Measurements from ENCODE around the gene NEK1. TPM values are rescaled to one million over a fixed set of nuclear protein-coding genes. Genes with fewer than 3 reads are reported as not detected.

The NEK1 gene
- total and polyA plus RNA-seq, 8 donors = 13.2 to 30.9 (median 26.9) TPM

DNA sequence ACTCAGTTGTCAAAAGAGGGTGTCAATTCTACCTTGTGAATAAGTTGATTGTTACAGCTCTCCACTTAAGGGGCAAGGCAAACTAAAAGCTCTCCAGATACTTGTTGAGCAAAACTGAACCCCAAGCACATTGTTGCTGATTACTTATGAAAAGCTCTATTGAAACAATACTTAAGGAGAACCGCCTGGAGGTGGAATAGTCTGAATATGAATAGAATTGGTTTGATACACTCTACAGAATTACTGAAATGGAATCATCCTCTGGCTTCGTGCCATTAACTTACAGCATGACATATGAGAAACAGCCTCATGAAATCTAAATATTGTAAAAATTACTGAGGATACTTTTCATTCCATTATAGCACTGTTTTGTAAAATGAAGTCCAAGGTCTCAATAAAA lies 214.6 kb downstream of the NEK1 start:
- no peaks in the 10 kb centered on the region for H3K27me3 ChIP-seq
- H3K4me3 ChIP-seq = no peak overlapping the region
- no peaks in the 10 kb centered on the region for H3K36me3 ChIP-seq
- intact Hi-C loops (cut with DNase I) = no loop called here
- H3K4me1 ChIP-seq = peaks cover 0 to 7% of the 10 kb centered on the region in 2 donors
- no peaks in the 10 kb centered on the region for H3K9me3 ChIP-seq
- peak overlapping the region; percentile 22 to 34 for H3K27ac ChIP-seq
- DNase-seq (peak in 1 of 4 donors; percentile 11), ATAC-seq (peak; percentile 80)
- TF ChIP-seq, protein P1, sequence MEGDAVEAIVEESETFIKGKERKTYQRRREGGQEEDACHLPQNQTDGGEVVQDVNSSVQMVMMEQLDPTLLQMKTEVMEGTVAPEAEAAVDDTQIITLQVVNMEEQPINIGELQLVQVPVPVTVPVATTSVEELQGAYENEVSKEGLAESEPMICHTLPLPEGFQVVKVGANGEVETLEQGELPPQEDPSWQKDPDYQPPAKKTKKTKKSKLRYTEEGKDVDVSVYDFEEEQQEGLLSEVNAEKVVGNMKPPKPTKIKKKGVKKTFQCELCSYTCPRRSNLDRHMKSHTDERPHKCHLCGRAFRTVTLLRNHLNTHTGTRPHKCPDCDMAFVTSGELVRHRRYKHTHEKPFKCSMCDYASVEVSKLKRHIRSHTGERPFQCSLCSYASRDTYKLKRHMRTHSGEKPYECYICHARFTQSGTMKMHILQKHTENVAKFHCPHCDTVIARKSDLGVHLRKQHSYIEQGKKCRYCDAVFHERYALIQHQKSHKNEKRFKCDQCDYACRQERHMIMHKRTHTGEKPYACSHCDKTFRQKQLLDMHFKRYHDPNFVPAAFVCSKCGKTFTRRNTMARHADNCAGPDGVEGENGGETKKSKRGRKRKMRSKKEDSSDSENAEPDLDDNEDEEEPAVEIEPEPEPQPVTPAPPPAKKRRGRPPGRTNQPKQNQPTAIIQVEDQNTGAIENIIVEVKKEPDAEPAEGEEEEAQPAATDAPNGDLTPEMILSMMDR (IDR thresholded peaks at IDR 0.05) = no peak

DNA sequence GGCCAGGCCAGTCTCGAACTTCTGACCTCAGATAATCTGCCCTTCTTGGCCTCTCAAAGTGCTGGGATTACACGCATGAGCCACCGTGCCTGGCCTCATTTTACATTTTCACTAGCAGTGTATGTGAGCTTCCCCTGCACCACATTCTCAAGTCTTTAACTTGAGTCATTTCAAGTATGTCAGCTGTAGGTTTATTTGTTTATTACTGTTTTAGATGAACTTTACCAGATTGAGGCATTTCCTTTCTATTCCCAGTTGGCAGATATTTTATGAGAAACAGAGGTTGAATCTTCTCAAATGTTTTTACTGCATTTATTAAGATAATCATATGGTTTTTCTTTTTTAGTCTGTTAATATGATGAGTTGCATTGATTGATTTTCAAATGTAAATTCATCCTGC lies 227.0 kb downstream of the NEK1 start:
- TF ChIP-seq, protein P1 (IDR thresholded peaks at IDR 0.05) = no peak
- intact Hi-C loops (cut with DNase I) = no loop called here
- Histone ChIP-seq H3K36me3 (no peaks in the 10 kb centered on the region), H3K27me3 (no peaks in the 10 kb centered on the region), H3K4me3 (no peak overlapping the region), H3K27ac (no peak overlapping the region), H3K4me1 (no peaks in the 10 kb centered on the region), H3K9me3 (peaks cover 0 to 13% of the 10 kb centered on the region in 2 donors)
- DNase-seq (no peak), ATAC-seq (no peak)

DNA sequence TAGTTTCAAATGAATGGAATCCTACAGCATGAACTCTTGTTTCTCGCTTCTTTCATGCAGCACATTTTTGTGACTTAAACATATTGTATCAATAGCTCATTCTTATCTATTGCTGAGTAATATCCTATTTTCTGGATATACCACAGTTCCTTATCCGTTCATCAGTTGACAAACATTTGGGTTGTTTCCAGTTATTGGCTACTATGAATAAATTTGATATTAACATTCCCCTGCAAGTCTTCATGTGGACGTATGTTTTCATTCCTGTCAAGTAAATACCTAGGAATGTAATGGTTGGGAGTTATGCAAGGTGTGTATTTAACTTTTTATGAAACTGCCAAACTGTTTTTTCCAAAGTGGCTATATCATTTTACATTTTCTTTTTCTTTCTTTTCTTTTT lies 227.6 kb downstream of the NEK1 start:
- ATAC-seq (no peak), DNase-seq (no peak)
- H3K27me3 ChIP-seq = no peaks in the 10 kb centered on the region
- H3K4me1 ChIP-seq = no peaks in the 10 kb centered on the region
- H3K4me3 ChIP-seq = no peak overlapping the region
- peaks cover 0 to 18% of the 10 kb centered on the region in 2 donors for H3K9me3 ChIP-seq
- TF ChIP-seq, protein P1 (IDR thresholded peaks at IDR 0.05) = no peak
- no peak overlapping the region for H3K27ac ChIP-seq
- intact Hi-C loops (cut with DNase I) = no loop called here
- no peaks in the 10 kb centered on the region for H3K36me3 ChIP-seq

DNA sequence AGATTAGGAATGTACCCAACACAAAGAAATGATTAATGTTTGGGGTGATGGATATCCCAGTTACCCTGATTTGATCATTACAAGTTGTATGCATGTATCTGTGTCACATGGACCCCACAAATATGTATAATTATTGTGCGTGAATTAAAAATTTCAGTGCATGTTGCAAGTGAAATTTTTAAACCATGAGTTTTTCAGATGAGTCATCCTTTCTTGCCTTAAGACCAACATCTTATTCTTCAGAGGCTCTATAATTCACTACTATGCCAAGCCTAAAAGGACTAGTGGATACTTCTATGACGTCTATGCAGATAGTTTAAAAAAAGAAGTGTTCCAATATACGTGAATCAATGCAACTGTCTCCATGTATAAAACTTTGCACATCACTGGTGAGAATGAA lies 228.7 kb downstream of the NEK1 start:
- Histone ChIP-seq H3K4me1 (no peaks in the 10 kb centered on the region), H3K27me3 (no peaks in the 10 kb centered on the region), H3K9me3 (peaks cover 0 to 22% of the 10 kb centered on the region in 2 donors), H3K4me3 (no peak overlapping the region), H3K36me3 (no peaks in the 10 kb centered on the region), H3K27ac (no peak overlapping the region)
- ATAC-seq (peak; percentile 57), DNase-seq (no peak)
- TF ChIP-seq, protein P1 (IDR thresholded peaks at IDR 0.05) = no peak
- intact Hi-C loops (cut with DNase I) = no loop called here

DNA sequence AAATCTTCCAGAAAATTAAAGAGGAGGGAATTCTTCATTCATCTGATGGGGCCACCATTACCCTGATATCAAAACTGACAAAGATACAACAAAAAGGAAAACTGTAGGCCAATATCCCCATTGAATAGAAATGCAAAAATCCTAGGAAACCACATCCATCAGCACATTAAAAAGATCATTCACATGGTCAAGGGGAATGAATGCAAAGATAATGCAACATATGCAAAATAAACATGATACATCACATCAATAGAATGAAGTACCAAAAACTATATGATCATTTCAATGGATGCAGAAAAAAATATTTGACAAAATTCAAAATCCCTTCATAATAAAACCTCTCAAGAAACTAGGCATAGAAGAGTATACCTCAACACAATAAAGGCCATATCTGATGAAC lies 232.7 kb downstream of the NEK1 start:
- no peak for ATAC-seq
- Histone ChIP-seq H3K27ac (no peak overlapping the region), H3K36me3 (no peaks in the 10 kb centered on the region)

More for the DNA sequence above, 232.7 kb downstream of the NEK1 start:
- no peak for DNase-seq
- TF ChIP-seq, protein P1 (IDR thresholded peaks at IDR 0.05) = no peak
- Histone ChIP-seq H3K27me3 (no peaks in the 10 kb centered on the region), H3K4me3 (no peak overlapping the region), H3K9me3 (peaks cover 0 to 52% of the 10 kb centered on the region in 2 donors), H3K4me1 (no peaks in the 10 kb centered on the region)
- intact Hi-C loops (cut with DNase I) = no loop called here

Data from left lung (tissue), 10 donors.